OCI-LY1 (cell line): ENCODE results near the gene INTS6.

ENCODE experiments used
- H2AFZ ChIP-seq: fragments of 200-600 bp; sonication (generic), shearing (Covaris generic); 2 replicates; pipeline ENCODE4 v1.6.0; 2014; ENCODE audit warnings: antibody characterized with exemption, mild to moderate bottlenecking, low read length
- H3F3A ChIP-seq: fragments of 200-600 bp; sonication (generic), shearing (Covaris generic); 2 replicates; pipeline ENCODE4 v1.6.0; 2014; ENCODE audit warnings: mild to moderate bottlenecking, antibody characterized with exemption, low read length, moderate library complexity; ENCODE audit not compliant: insufficient read depth
- H3K27ac ChIP-seq: fragments of 200-600 bp; sonication (generic); 2 replicates; pipeline ENCODE4 v1.5.1; 2014; ENCODE audit warnings: low read length, mixed run types, mild to moderate bottlenecking, low read depth; ENCODE audit not compliant: poor library complexity, severe bottlenecking
- H3K27me3 ChIP-seq: fragments of 200-600 bp; sonication (generic); 2 replicates; pipeline ENCODE4 v1.6.0; 2014; ENCODE audit warnings: antibody characterized with exemption, mild to moderate bottlenecking, low read length, moderate library complexity; ENCODE audit not compliant: insufficient read depth
- H3K36me3 ChIP-seq: fragments of 200-600 bp; sonication (generic); 2 replicates; pipeline ENCODE4 v1.6.1; 2014; ENCODE audit warnings: mild to moderate bottlenecking, antibody characterized with exemption, low read length, moderate library complexity, mixed read lengths; ENCODE audit not compliant: insufficient read depth
- H3K4me1 ChIP-seq: fragments of 200-600 bp; sonication (generic); 2 replicates; pipeline ENCODE4 v1.5.1; 2014; ENCODE audit warnings: mild to moderate bottlenecking, low read length, moderate library complexity; ENCODE audit not compliant: insufficient read depth, severe bottlenecking
- H3K4me2 ChIP-seq: fragments of 200-600 bp; sonication (generic), shearing (Covaris generic); 2 replicates; pipeline ENCODE4 v1.6.1; 2014; ENCODE audit warnings: low read length
- H3K4me3 ChIP-seq: fragments of 200-600 bp; sonication (generic); 2 replicates; pipeline ENCODE4 v1.5.1; 2014; ENCODE audit warnings: low read length, low read depth, mild to moderate bottlenecking, mixed read lengths; ENCODE audit not compliant: poor library complexity, severe bottlenecking
- H3K79me2 ChIP-seq: fragments of 200-600 bp; shearing (Covaris generic); 2 replicates; pipeline ENCODE4 v1.6.1; 2016; ENCODE audit warnings: mixed run types, low read length, mixed read lengths; ENCODE audit not compliant: insufficient read depth
- H3K9ac ChIP-seq: fragments of 200-600 bp; sonication (generic), shearing (Covaris generic); 2 replicates; pipeline ENCODE4 v1.6.1; 2014; ENCODE audit warnings: mild to moderate bottlenecking, low read length, mixed read lengths
- H3K9me2 ChIP-seq: fragments of 200-600 bp; sonication (generic), shearing (Covaris generic); 2 replicates; pipeline ENCODE4 v1.6.1; 2014; ENCODE audit warnings: low read depth, mild to moderate bottlenecking, low read length, mixed read lengths
- H3K9me3 ChIP-seq: fragments of 200-600 bp; shearing (Covaris generic); 2 replicates; pipeline ENCODE4 v1.6.1; 2014; ENCODE audit warnings: low read length, mixed read lengths
- H4K20me1 ChIP-seq: fragments of 200-600 bp; sonication (generic), shearing (Covaris generic); 2 replicates; pipeline ENCODE4 v1.6.0; 2016; ENCODE audit warnings: mild to moderate bottlenecking, low read length; ENCODE audit not compliant: insufficient read depth
- EZH2 ChIP-seq: fragments of 200-600 bp; sonication (generic), shearing (Covaris generic); IDR thresholded peaks from 2 replicates; pipeline ENCODE4 v1.8.0; 2017; ENCODE audit warnings: borderline replicate concordance, mixed run types, mild to moderate bottlenecking, antibody characterized with exemption, low read length, moderate library complexity, mixed read lengths
- TF ChIP-seq, protein P1 (sequence below): fragments of 200-600 bp; sonication (generic), shearing (Covaris generic); IDR thresholded peaks from 2 replicates; pipeline ENCODE4 v1.5.1; 2017; ENCODE audit warnings: mild to moderate bottlenecking, antibody characterized with exemption, low read length, moderate library complexity, mixed read lengths

Gene INTS6

GRCh38 chr13:51444922-51445321, 7.9 kb downstream of the INTS6 start:
- no peaks in the 10 kb centered on the region for H3K9me2 ChIP-seq
- no peak overlapping the region for H2AFZ ChIP-seq
- H3K36me3 ChIP-seq: peaks cover 32% of the 10 kb centered on the region
- H3K9ac ChIP-seq: no peak overlapping the region
- H3K4me1 ChIP-seq: peaks cover 8% of the 10 kb centered on the region
- H3K9me3 ChIP-seq: no peaks in the 10 kb centered on the region
- H3F3A ChIP-seq: no peaks in the 10 kb centered on the region
- no peak overlapping the region for H3K27ac ChIP-seq
- no peaks in the 10 kb centered on the region for H3K27me3 ChIP-seq
- TF ChIP-seq, protein P1, sequence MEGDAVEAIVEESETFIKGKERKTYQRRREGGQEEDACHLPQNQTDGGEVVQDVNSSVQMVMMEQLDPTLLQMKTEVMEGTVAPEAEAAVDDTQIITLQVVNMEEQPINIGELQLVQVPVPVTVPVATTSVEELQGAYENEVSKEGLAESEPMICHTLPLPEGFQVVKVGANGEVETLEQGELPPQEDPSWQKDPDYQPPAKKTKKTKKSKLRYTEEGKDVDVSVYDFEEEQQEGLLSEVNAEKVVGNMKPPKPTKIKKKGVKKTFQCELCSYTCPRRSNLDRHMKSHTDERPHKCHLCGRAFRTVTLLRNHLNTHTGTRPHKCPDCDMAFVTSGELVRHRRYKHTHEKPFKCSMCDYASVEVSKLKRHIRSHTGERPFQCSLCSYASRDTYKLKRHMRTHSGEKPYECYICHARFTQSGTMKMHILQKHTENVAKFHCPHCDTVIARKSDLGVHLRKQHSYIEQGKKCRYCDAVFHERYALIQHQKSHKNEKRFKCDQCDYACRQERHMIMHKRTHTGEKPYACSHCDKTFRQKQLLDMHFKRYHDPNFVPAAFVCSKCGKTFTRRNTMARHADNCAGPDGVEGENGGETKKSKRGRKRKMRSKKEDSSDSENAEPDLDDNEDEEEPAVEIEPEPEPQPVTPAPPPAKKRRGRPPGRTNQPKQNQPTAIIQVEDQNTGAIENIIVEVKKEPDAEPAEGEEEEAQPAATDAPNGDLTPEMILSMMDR: peak; percentile 18; the same call in 1 of the 2 replicates
- no peak for TF ChIP-seq EZH2
- H4K20me1 ChIP-seq: no peaks in the 10 kb centered on the region
- H3K79me2 ChIP-seq: no peaks in the 10 kb centered on the region
- no peak overlapping the region for H3K4me3 ChIP-seq
- H3K4me2 ChIP-seq: no peak overlapping the region

DNA sequence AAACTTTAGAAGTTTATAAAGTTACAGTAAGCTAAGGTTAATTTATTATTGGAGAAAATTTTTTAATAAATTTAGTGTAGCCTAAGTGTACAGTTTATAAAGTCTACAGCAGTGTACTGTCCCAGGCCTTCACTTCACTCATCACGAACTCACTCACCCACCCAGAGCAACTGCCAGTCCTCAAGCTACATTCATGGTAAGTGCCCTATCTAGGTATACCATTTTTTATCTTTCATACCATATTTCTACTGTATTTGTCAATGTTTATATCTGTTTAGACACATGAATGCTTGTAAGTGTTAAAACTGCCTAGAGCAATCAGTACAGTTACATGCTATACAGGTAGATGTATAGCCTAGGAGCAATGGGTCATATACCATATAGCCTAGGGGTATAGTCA, 12.5 kb downstream of the INTS6 start:
- H4K20me1 ChIP-seq: no peaks in the 10 kb centered on the region
- H3K36me3 ChIP-seq: no peaks in the 10 kb centered on the region
- no peaks in the 10 kb centered on the region for H3K79me2 ChIP-seq
- H3K27me3 ChIP-seq: no peaks in the 10 kb centered on the region
- H3K4me3 ChIP-seq: no peak overlapping the region
- H3K9ac ChIP-seq: no peak overlapping the region
- H3F3A ChIP-seq: no peaks in the 10 kb centered on the region; the same call in 1 of the 2 replicates
- H3K9me2 ChIP-seq: no peaks in the 10 kb centered on the region
- H3K4me2 ChIP-seq: no peak overlapping the region
- H2AFZ ChIP-seq: no peak overlapping the region
- TF ChIP-seq, protein P1: no peak
- no peak for TF ChIP-seq EZH2
- H3K27ac ChIP-seq: no peak overlapping the region
- no peaks in the 10 kb centered on the region for H3K9me3 ChIP-seq
- H3K4me1 ChIP-seq: peaks cover 11% of the 10 kb centered on the region

- TF ChIP-seq EZH2: no peak
- TF ChIP-seq, protein P1: no peak
- Histone ChIP-seq H3K9ac (no peak overlapping the region), H3K4me3 (no peak overlapping the region), H3K9me3 (no peaks in the 10 kb centered on the region), H4K20me1 (no peaks in the 10 kb centered on the region), H3K4me1 (peaks cover 11% of the 10 kb centered on the region), H3K27me3 (no peaks in the 10 kb centered on the region), H2AFZ (no peak overlapping the region), H3K27ac (no peak overlapping the region), H3K79me2 (no peaks in the 10 kb centered on the region), H3K36me3 (no peaks in the 10 kb centered on the region), H3K9me2 (no peaks in the 10 kb centered on the region), H3K4me2 (no peak overlapping the region), H3F3A (no peaks in the 10 kb centered on the region; the same call in 1 of the 2 replicates)
These were observed 15.2 kb downstream of the INTS6 start for GRCh38 chr13:51437550-51438127.
